Astrocyte (in vitro differentiated cells and primary cell): ENCODE measurements around the gene MLXIP. TPM values are rescaled to one million over a fixed set of nuclear protein-coding genes. Genes with fewer than 3 reads are reported as not detected.
A peak's percentile ranks its signal among the peaks of the same experiment; 100 is the strongest.

Experiments
- DNase-seq: peaks from one replicate; pipeline ENCODE4 v3.0.0-alpha.2; 2010; ENCODE audit warnings: low read depth
- FAIRE-seq: peaks from 2 replicates; lab custom pipeline; 2011; peaks lifted over from hg19 to GRCh38; lab: Jason Lieb, UNC
- H2AFZ ChIP-seq: 2 replicates; pipeline ENCODE4 v1.6.0; 2012; ENCODE audit warnings: low read depth, low read length, inconsistent platforms
- H3K27ac ChIP-seq: 2 replicates; pipeline ENCODE4 v1.5.1; 2011; ENCODE audit warnings: low read depth, low read length, inconsistent platforms
- H3K27me3 ChIP-seq: 2 replicates; pipeline ENCODE4 v1.6.0; 2011; ENCODE audit warnings: low read length, inconsistent platforms; ENCODE audit not compliant: insufficient read depth
- H3K36me3 ChIP-seq: 2 replicates; pipeline ENCODE4 v1.5.1; 2011; ENCODE audit warnings: low read length, inconsistent platforms; ENCODE audit not compliant: insufficient read depth
- H3K4me1 ChIP-seq: 2 replicates; pipeline ENCODE4 v1.5.1; 2011; ENCODE audit warnings: low read length, inconsistent platforms; ENCODE audit not compliant: insufficient read depth
- H3K4me2 ChIP-seq: 2 replicates; pipeline ENCODE4 v1.6.0; 2012; ENCODE audit warnings: low read length, inconsistent platforms
- H3K4me3 ChIP-seq: 2 replicates; pipeline ENCODE4 v1.5.1; 2011; ENCODE audit warnings: low read depth, mild to moderate bottlenecking, low read length, inconsistent platforms; ENCODE audit not compliant: insufficient read depth
- H3K79me2 ChIP-seq: 2 replicates; pipeline ENCODE4 v1.6.0; 2012; ENCODE audit warnings: mild to moderate bottlenecking, low read length, inconsistent platforms; ENCODE audit not compliant: insufficient read depth
- H3K9ac ChIP-seq: 2 replicates; pipeline ENCODE4 v1.6.0; 2012; ENCODE audit warnings: mild to moderate bottlenecking, low read length, inconsistent platforms
- H3K9me3 ChIP-seq: 2 replicates; pipeline ENCODE4 v1.5.1; 2012; ENCODE audit warnings: low read depth, mild to moderate bottlenecking, low read length, inconsistent platforms; ENCODE audit not compliant: insufficient read depth
- H4K20me1 ChIP-seq: 2 replicates; pipeline ENCODE4 v1.6.0; 2012; ENCODE audit warnings: low read length, inconsistent platforms; ENCODE audit not compliant: insufficient read depth
- H3K27ac Mint-ChIP-seq: one replicate; pipeline ENCODE4 v1.8.0; 2021; ENCODE audit warnings: mild to moderate bottlenecking, mixed read lengths; ENCODE audit not compliant: unreplicated experiment
- H3K27me3 Mint-ChIP-seq: one replicate; pipeline ENCODE4 v1.8.0; 2021; ENCODE audit warnings: low read depth, mixed read lengths; ENCODE audit not compliant: unreplicated experiment
- H3K36me3 Mint-ChIP-seq: one replicate; pipeline ENCODE4 v1.8.0; 2021; ENCODE audit warnings: low read depth, mixed read lengths; ENCODE audit not compliant: unreplicated experiment
- H3K4me1 Mint-ChIP-seq: one replicate; pipeline ENCODE4 v1.8.0; 2021; ENCODE audit warnings: low read depth, mixed read lengths; ENCODE audit not compliant: unreplicated experiment
- H3K4me3 Mint-ChIP-seq: one replicate; pipeline ENCODE4 v1.8.0; 2021; ENCODE audit warnings: mild to moderate bottlenecking, moderate library complexity, mixed read lengths; ENCODE audit not compliant: unreplicated experiment
- H3K9me3 Mint-ChIP-seq: one replicate; pipeline ENCODE4 v1.8.0; 2021; ENCODE audit warnings: mild to moderate bottlenecking, mixed read lengths; ENCODE audit not compliant: unreplicated experiment
- CTCF ChIP-seq: IDR thresholded peaks from 2 replicates; pipeline ENCODE4 v1.5.1; 2011; ENCODE audit warnings: low read depth, mild to moderate bottlenecking, inconsistent platforms, low read length, moderate library complexity; ENCODE audit not compliant: insufficient read depth
- EZH2 ChIP-seq: IDR thresholded peaks from 2 replicates; pipeline ENCODE4 v1.6.1; 2012; ENCODE audit warnings: mild to moderate bottlenecking, low read length, inconsistent platforms; ENCODE audit not compliant: insufficient read depth
- total RNA-seq: library from RNA; stranded (reverse); gene quantifications from 2 replicates; pipeline ENCODE4 v1.2.1, GENCODE V29; 2021

MLXIP gene
- total RNA-seq, 1 donor from 2014 or later, result 62.5 TPM

GRCh38 chr12:122096014-122096413, 17.5 kb downstream of the MLXIP start:
- H3K4me3 ChIP-seq, result no peak overlapping the region

GRCh38 chr12:122096591-122097149, 18.1 kb downstream of the MLXIP start:
- H3K9ac ChIP-seq, result no peak overlapping the region
- H3K27me3 ChIP-seq, result no peaks in the 10 kb centered on the region
- no peaks in the 10 kb centered on the region for H3K9me3 ChIP-seq
- peaks cover 2% of the 10 kb centered on the region for H3K36me3 Mint-ChIP-seq
- H3K4me1 ChIP-seq, result peaks cover 25% of the 10 kb centered on the region
- H2AFZ ChIP-seq, result no peak overlapping the region
- H3K4me2 ChIP-seq, result no peak overlapping the region
- FAIRE-seq (no peak), DNase-seq (peak; percentile 76)
- TF ChIP-seq EZH2, result no peak
- TF ChIP-seq CTCF, result no peak
- peaks cover 91% of the 10 kb centered on the region for H3K79me2 ChIP-seq
- peaks cover 37% of the 10 kb centered on the region for H3K4me1 Mint-ChIP-seq
- H3K4me3 Mint-ChIP-seq, result peak overlapping the region; percentile 14
- peaks cover 81% of the 10 kb centered on the region for H4K20me1 ChIP-seq
- no peaks in the 10 kb centered on the region for H3K27me3 Mint-ChIP-seq
- peak overlapping the region; percentile 53 for H3K27ac Mint-ChIP-seq
- H3K36me3 ChIP-seq, result no peaks in the 10 kb centered on the region
- no peak overlapping the region for H3K4me3 ChIP-seq
- no peak overlapping the region for H3K27ac ChIP-seq
- H3K9me3 Mint-ChIP-seq, result no peaks in the 10 kb centered on the region

More at GRCh38 chr12:122096014-122096413, 17.5 kb downstream of the MLXIP start:
- FAIRE-seq (no peak), DNase-seq (no peak)
- Histone ChIP-seq H3K9ac (no peak overlapping the region), H2AFZ (no peak overlapping the region), H4K20me1 (peaks cover 79% of the 10 kb centered on the region), H3K4me1 (peaks cover 28% of the 10 kb centered on the region), H3K79me2 (peaks cover 92% of the 10 kb centered on the region), H3K27ac (no peak overlapping the region), H3K4me2 (no peak overlapping the region), H3K9me3 (no peaks in the 10 kb centered on the region), H3K36me3 (no peaks in the 10 kb centered on the region), H3K27me3 (no peaks in the 10 kb centered on the region)
- TF ChIP-seq CTCF (no peak), EZH2 (no peak)
- Mint-ChIP-seq H3K27me3 (no peaks in the 10 kb centered on the region), H3K36me3 (peaks cover 2% of the 10 kb centered on the region), H3K27ac (peak overlapping the region; percentile 81), H3K4me3 (no peak overlapping the region), H3K9me3 (no peaks in the 10 kb centered on the region), H3K4me1 (peaks cover 43% of the 10 kb centered on the region)

- Mint-ChIP-seq H3K36me3 (peaks cover 2% of the 10 kb centered on the region), H3K4me3 (peak overlapping the region; percentile 64), H3K27ac (peak overlapping the region; percentile 93), H3K9me3 (no peaks in the 10 kb centered on the region), H3K27me3 (no peaks in the 10 kb centered on the region), H3K4me1 (peaks cover 35% of the 10 kb centered on the region)
- Histone ChIP-seq H3K4me2 (peak overlapping the region; percentile 26), H2AFZ (no peak overlapping the region), H4K20me1 (peaks cover 80% of the 10 kb centered on the region), H3K27me3 (no peaks in the 10 kb centered on the region), H3K27ac (peak overlapping the region; percentile 14), H3K36me3 (no peaks in the 10 kb centered on the region), H3K9ac (peak overlapping the region; percentile 15), H3K9me3 (no peaks in the 10 kb centered on the region), H3K79me2 (peaks cover 87% of the 10 kb centered on the region), H3K4me1 (peaks cover 25% of the 10 kb centered on the region), H3K4me3 (no peak overlapping the region)
- DNase-seq (no peak), FAIRE-seq (no peak)
- TF ChIP-seq EZH2 (no peak), CTCF (no peak)
These were observed 19.0 kb downstream of the MLXIP start for GRCh38 chr12:122097584-122097926.
